C4-2B (cell line): ENCODE measurements around the gene CREB5.

Experiments
- H3K27ac ChIP-seq: fragments of 450-650 bp; 2 replicates; pipeline ENCODE4 v1.5.1; 2017
- CTCF ChIP-seq: fragments of 450-650 bp; conservative IDR thresholded peaks from 2 replicates; pipeline ENCODE4 v1.5.1; 2017; ENCODE audit warnings: mild to moderate bottlenecking
- ZFX ChIP-seq: fragments of 450-650 bp; IDR thresholded peaks from 2 replicates; pipeline ENCODE4 v1.6.1; 2017

Gene CREB5

GRCh38 chr7:28754447-28754846, 342.1 kb downstream of the CREB5 start:
- H3K27ac ChIP-seq = no peak overlapping the region

GRCh38 chr7:28755255-28755654, 342.9 kb downstream of the CREB5 start:
- no peak for TF ChIP-seq ZFX
- no peak for TF ChIP-seq CTCF

More at GRCh38 chr7:28754447-28754846, 342.1 kb downstream of the CREB5 start:
- no peak for TF ChIP-seq ZFX

GRCh38 chr7:28758186-28758585, 345.9 kb downstream of the CREB5 start:
- TF ChIP-seq ZFX (no peak), CTCF (no peak)
- H3K27ac ChIP-seq = no peak overlapping the region

More at GRCh38 chr7:28755255-28755654, 342.9 kb downstream of the CREB5 start:
- H3K27ac ChIP-seq = no peak overlapping the region

DNA sequence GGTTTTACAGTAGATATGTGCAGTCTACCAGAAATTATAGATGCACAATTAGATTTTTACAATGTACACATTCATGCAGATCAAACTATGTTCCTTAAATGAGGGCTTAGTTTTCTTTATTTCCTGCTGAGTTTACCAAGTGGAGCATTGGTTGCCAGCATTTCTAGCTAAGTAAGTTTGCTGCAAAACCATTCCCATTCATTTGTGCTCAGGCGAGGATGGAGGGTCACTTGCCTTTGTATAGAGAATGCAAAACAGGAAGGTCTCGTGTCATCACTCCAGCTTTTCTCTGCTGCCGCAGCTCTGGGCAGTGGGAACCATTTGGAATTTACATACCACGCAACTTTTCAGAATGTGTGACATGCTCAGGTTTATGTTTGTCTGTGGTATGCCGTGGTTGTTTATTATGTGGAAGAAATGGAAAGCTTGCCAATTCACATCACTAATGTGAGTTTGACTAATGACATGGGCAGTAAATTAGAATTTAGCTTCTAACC, 347.2 kb downstream of the CREB5 start:
- H3K27ac ChIP-seq = no peak overlapping the region
- TF ChIP-seq ZFX (no peak), CTCF (no peak)

- no peak for TF ChIP-seq ZFX
- TF ChIP-seq CTCF = no peak
- H3K27ac ChIP-seq = no peak overlapping the region
Measured at GRCh38 chr7:28761505-28761904, 349.2 kb downstream of the CREB5 start.

- TF ChIP-seq CTCF (no peak), ZFX (no peak)
- no peak overlapping the region for H3K27ac ChIP-seq
Measured at GRCh38 chr7:28762651-28763050, 350.3 kb downstream of the CREB5 start.

- TF ChIP-seq CTCF = no peak
- no peak for TF ChIP-seq ZFX
- H3K27ac ChIP-seq = no peak overlapping the region
Measured at GRCh38 chr7:28766359-28766758, 354.0 kb downstream of the CREB5 start.

DNA sequence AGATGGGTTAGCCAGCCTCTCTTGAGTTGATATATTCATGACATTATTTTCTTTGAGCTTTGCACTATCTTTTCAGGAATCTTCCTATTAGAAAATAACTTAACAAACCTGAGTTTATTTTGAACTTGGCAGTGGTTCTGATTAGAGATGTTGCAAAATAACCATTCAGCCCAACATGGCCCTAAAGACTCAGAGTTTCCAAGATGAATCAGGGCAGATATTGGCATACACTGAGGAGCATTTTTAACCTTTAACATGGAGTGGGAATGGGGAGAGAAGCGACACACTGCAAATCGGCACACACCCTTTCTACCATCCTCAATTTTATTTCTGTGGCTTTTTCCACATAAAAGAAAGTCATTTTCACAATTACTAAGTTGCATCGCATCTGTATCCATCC, 355.0 kb downstream of the CREB5 start:
- TF ChIP-seq CTCF (no peak), ZFX (no peak)
- H3K27ac ChIP-seq = no peak overlapping the region
